ENCODE results near the gene P2RY12.
"Not testable (repeated sequence)": the region's sequence is repeated elsewhere in the genome, so short reads cannot be mapped to it uniquely, and the experiment has no call there.

Gene P2RY12

GRCh38 chr3:151393146-151393830 is 8.7 kb upstream of the P2RY12 start:
- DNase-seq (ENCODE audit: low spot score), result no peak
- FAIRE-seq, result no peak

GRCh38 chr3:151392191-151392590 is 7.6 kb upstream of the P2RY12 start:
- FAIRE-seq, result not testable (repeated sequence)

GRCh38 chr3:151391720-151392119 is 7.2 kb upstream of the P2RY12 start:
- FAIRE-seq, result no peak
- no peak for DNase-seq (ENCODE audit: low spot score)

More at GRCh38 chr3:151392191-151392590, 7.6 kb upstream of the P2RY12 start:
- not testable (repeated sequence) for DNase-seq (ENCODE audit: low spot score)

GRCh38 chr3:151387842-151388241 is 3.3 kb upstream of the P2RY12 start:
- FAIRE-seq, result no peak
- DNase-seq (ENCODE audit: low spot score), result no peak

GRCh38 chr3:151387432-151387831 is 2.9 kb upstream of the P2RY12 start:
- FAIRE-seq (no peak), DNase-seq (ENCODE audit: low spot score) (no peak)

- DNase-seq (ENCODE audit: low spot score) (no peak), FAIRE-seq (no peak)
Measured at GRCh38 chr3:151386056-151386455, 1.5 kb upstream of the P2RY12 start.

- no peak for FAIRE-seq
- no peak for DNase-seq (ENCODE audit: low spot score)
Measured at GRCh38 chr3:151383956-151384355, 597 bp downstream of the P2RY12 start.

- no peak for DNase-seq (ENCODE audit: low spot score)
- FAIRE-seq, result no peak
Measured at GRCh38 chr3:151383111-151383510, 1.4 kb downstream of the P2RY12 start.

GRCh38 chr3:151382671-151383070 is 1.9 kb downstream of the P2RY12 start:
- no peak for FAIRE-seq
- no peak for DNase-seq (ENCODE audit: low spot score)

- FAIRE-seq (no peak), DNase-seq (ENCODE audit: low spot score) (peak; percentile 13)
Measured at GRCh38 chr3:151379083-151379734, 5.3 kb downstream of the P2RY12 start.

- FAIRE-seq (no peak), DNase-seq (ENCODE audit: low spot score) (no peak)
Measured at GRCh38 chr3:151377768-151378385, 6.7 kb downstream of the P2RY12 start.

- FAIRE-seq (no peak), DNase-seq (ENCODE audit: low spot score) (no peak)
Measured at GRCh38 chr3:151372063-151372820, 12.3 kb downstream of the P2RY12 start.

GRCh38 chr3:151371526-151371925 is 13.0 kb downstream of the P2RY12 start:
- no peak for DNase-seq (ENCODE audit: low spot score)
- no peak for FAIRE-seq

GRCh38 chr3:151367448-151367847 is 17.1 kb downstream of the P2RY12 start:
- FAIRE-seq (no peak), DNase-seq (ENCODE audit: low spot score) (no peak)

- no peak for DNase-seq (ENCODE audit: low spot score)
- no peak for FAIRE-seq
Measured at GRCh38 chr3:151366993-151367392, 17.6 kb downstream of the P2RY12 start.

- no peak for DNase-seq (ENCODE audit: low spot score)
- no peak for FAIRE-seq
Measured at GRCh38 chr3:151362751-151363174, 21.8 kb downstream of the P2RY12 start.

- DNase-seq (ENCODE audit: low spot score) (no peak), FAIRE-seq (no peak)
Measured at GRCh38 chr3:151357463-151357850, 27.1 kb downstream of the P2RY12 start.

- FAIRE-seq, result no peak
Measured at GRCh38 chr3:151356794-151357462, 27.6 kb downstream of the P2RY12 start.

GRCh38 chr3:151351648-151352047 is 32.9 kb downstream of the P2RY12 start:
- DNase-seq (ENCODE audit: low spot score), result no peak
- FAIRE-seq, result no peak

More at GRCh38 chr3:151356794-151357462, 27.6 kb downstream of the P2RY12 start:
- no peak for DNase-seq (ENCODE audit: low spot score)

GRCh38 chr3:151351219-151351618 is 33.3 kb downstream of the P2RY12 start:
- FAIRE-seq, result no peak

GRCh38 chr3:151350656-151351055 is 33.9 kb downstream of the P2RY12 start:
- DNase-seq (ENCODE audit: low spot score) (no peak), FAIRE-seq (no peak)

More at GRCh38 chr3:151351219-151351618, 33.3 kb downstream of the P2RY12 start:
- no peak for DNase-seq (ENCODE audit: low spot score)
